Kidney (tissue), 14 donors: ENCODE measurements around the gene PPP2R2D. TPM values are rescaled to one million over a fixed set of nuclear protein-coding genes. Genes with fewer than 3 reads are reported as not detected.

Experiments used
- DNase-seq, 5 donors: peaks; one replicate each; pipeline ENCODE4 v3.0.0-alpha.2; 2013 to 2020
- FAIRE-seq: peaks from 2 replicates; lab custom pipeline; 2012; peaks lifted over from hg19 to GRCh38; lab: Jason Lieb, UNC
- H3K27ac ChIP-seq, 2 donors: one replicate each; pipeline ENCODE4 v1.7.0; 2013; ENCODE audit warnings: low read depth in 2 of 2, low read length in 2 of 2, inconsistent platforms in 1 of 2
- H3K27me3 ChIP-seq: one replicate; pipeline ENCODE4 v1.7.1; 2013; ENCODE audit warnings: low read length, inconsistent platforms; ENCODE audit not compliant: control insufficient read depth, insufficient read depth
- H3K36me3 ChIP-seq, 3 donors: one replicate each; pipeline versions ENCODE4 v1.7.0 to v1.7.1; 2013; ENCODE audit warnings: low read length in 3 of 3, control low read depth in 1 of 3, inconsistent platforms in 1 of 3; ENCODE audit not compliant: insufficient read depth in 3 of 3, control insufficient read depth in 2 of 3
- H3K4me1 ChIP-seq, 3 donors: one replicate each; pipeline versions ENCODE4 v1.7.0 to v1.7.1; 2013; ENCODE audit warnings: low read length in 3 of 3, inconsistent platforms in 1 of 3, low read depth in 1 of 3; ENCODE audit not compliant: control insufficient read depth in 2 of 3, insufficient read depth in 2 of 3
- H3K4me3 ChIP-seq, 3 donors: one replicate each; pipeline versions ENCODE4 v1.7.0 to v1.8.1; 2013; ENCODE audit warnings: low read length in 3 of 3, control low read depth in 1 of 3, inconsistent platforms in 1 of 3
- H3K9ac ChIP-seq, 3 donors: one replicate each; pipeline versions ENCODE4 v1.7.0 to v1.7.1; 2013; ENCODE audit warnings: low read length in 3 of 3, control low read depth in 1 of 3, inconsistent platforms in 1 of 3
- H3K9me3 ChIP-seq, 3 donors: one replicate each; pipeline versions ENCODE4 v1.7.0 to v1.7.1; 2013; ENCODE audit warnings: low read length in 3 of 3, control low read depth in 1 of 3, inconsistent platforms in 1 of 3; ENCODE audit not compliant: control insufficient read depth in 2 of 3, insufficient read depth in 1 of 3
- CTCF ChIP-seq: IDR thresholded peaks from 3 replicates; pipeline ENCODE4 v1.5.1; 2012; ENCODE audit warnings: mild to moderate bottlenecking, moderate library complexity, borderline replicate concordance; ENCODE audit not compliant: insufficient read depth; ENCODE audit errors: extremely low read depth
- intact Hi-C: fragments of 100-400 bp; cut with DNase I; formaldehyde crosslinking; loops from one replicate; pipeline ENCODE4 v1.11.1; 2022
- polyA plus RNA-seq: library from polyadenylated mRNA; stranded (reverse); fragments of 350-450 nt; fragmentation: Illumina TruSeq; extraction: RNeasy Lipid Tissue Mini Kit (QIAGEN cat#74804); gene quantifications from one replicate; pipeline ENCODE4 v1.2.3, GENCODE V29; 2014; ENCODE audit warnings: low read depth, low replicate concordance; ENCODE audit not compliant: insufficient read depth
- total RNA-seq: library from RNA; stranded (reverse); fragmentation: NEBNext Ultra II Directional; extraction: Animal tissue kit (Norgen Biotek cat#: 25700); gene quantifications from one replicate; pipeline ENCODE4 v1.2.1, GENCODE V29; 2021
- donor health status: control.
- donor health status: control.
- donor health status: control.
- donor health status: control.
- donor health status: control.
- donor health status: DM: yes; HTN: yes; CAD: no.
- donor health status: Normal renal cell carcinoma (clear cell type).

Gene PPP2R2D
- total and polyA plus RNA-seq, 2 donors from 2014 or later, result 28.3 to 34.8 TPM

GRCh38 chr10:131868436-131868835, 32.4 kb upstream of the PPP2R2D start:
- Histone ChIP-seq H3K4me3 (no peak overlapping the region), H3K27me3 (no peaks in the 10 kb centered on the region), H3K9ac (no peak overlapping the region), H3K27ac (no peak overlapping the region), H3K4me1 (no peaks in the 10 kb centered on the region), H3K9me3 (no peaks in the 10 kb centered on the region), H3K36me3 (no peaks in the 10 kb centered on the region)
- FAIRE-seq (no peak), DNase-seq (peak in 1 of 5 donors; percentile 39)
- no peak for TF ChIP-seq CTCF
- intact Hi-C loops, result no loop called here

- H3K27ac ChIP-seq, result no peak overlapping the region
- intact Hi-C loops, result no loop called here
- peak in 1 of 5 donors; percentile 48 for DNase-seq
Observed at GRCh38 chr10:131869344-131869743, 31.5 kb upstream of the PPP2R2D start.

GRCh38 chr10:131870411-131870810, 30.4 kb upstream of the PPP2R2D start:
- no peaks in the 10 kb centered on the region for H3K9me3 ChIP-seq
- H3K4me1 ChIP-seq, result no peaks in the 10 kb centered on the region
- intact Hi-C loops, result no loop called here
- H3K27me3 ChIP-seq, result no peaks in the 10 kb centered on the region
- no peaks in the 10 kb centered on the region for H3K36me3 ChIP-seq
- H3K4me3 ChIP-seq, result no peak overlapping the region
- FAIRE-seq (no peak), DNase-seq (peak in 1 of 5 donors; percentile 68)
- no peak overlapping the region for H3K27ac ChIP-seq
- TF ChIP-seq CTCF, result no peak
- no peak overlapping the region for H3K9ac ChIP-seq

More at GRCh38 chr10:131869344-131869743, 31.5 kb upstream of the PPP2R2D start:
- Histone ChIP-seq H3K4me1 (no peaks in the 10 kb centered on the region), H3K36me3 (no peaks in the 10 kb centered on the region), H3K9ac (no peak overlapping the region), H3K4me3 (no peak overlapping the region), H3K27me3 (no peaks in the 10 kb centered on the region), H3K9me3 (no peaks in the 10 kb centered on the region)
- no peak for FAIRE-seq
- no peak for TF ChIP-seq CTCF
